WI38 (cell line): Measurements from ENCODE around the gene LRRC8B.
"Not testable (repeated sequence)": the region's sequence is repeated elsewhere in the genome, so short reads cannot be mapped to it uniquely, and the experiment has no call there.

Experiments
- H3K4me3 ChIP-seq: 2 replicates; pipeline ENCODE4 v1.5.1; 2011; ENCODE audit warnings: low read depth, mild to moderate bottlenecking, control low read depth, low read length
- TF ChIP-seq, protein P1 (sequence below): IDR thresholded peaks from 2 replicates; pipeline ENCODE4 v1.5.1; 2012; ENCODE audit warnings: low read depth, mild to moderate bottlenecking, control low read depth, low read length

LRRC8B gene

DNA sequence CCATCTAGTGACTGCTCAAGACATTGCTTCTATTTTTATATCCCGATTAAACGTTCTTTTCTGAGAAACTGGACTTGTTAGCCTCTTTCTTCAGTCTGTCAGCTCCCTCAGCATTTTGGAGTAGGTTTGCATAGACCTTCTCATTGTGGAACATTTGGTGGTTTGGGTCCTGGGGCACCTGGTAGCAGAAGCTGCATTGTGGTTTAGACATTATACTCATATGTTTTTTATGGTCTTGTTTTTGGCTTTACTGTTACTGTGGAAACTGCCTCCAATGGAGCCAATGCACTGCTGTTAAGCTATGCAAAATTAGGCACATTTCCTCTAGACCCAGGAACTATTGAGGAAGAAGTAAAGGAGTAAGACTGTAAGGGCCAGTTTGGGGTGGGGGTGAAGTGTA lies 36.7 kb upstream of the LRRC8B start:
- H3K4me3 ChIP-seq, result no peak overlapping the region
- TF ChIP-seq, protein P1, sequence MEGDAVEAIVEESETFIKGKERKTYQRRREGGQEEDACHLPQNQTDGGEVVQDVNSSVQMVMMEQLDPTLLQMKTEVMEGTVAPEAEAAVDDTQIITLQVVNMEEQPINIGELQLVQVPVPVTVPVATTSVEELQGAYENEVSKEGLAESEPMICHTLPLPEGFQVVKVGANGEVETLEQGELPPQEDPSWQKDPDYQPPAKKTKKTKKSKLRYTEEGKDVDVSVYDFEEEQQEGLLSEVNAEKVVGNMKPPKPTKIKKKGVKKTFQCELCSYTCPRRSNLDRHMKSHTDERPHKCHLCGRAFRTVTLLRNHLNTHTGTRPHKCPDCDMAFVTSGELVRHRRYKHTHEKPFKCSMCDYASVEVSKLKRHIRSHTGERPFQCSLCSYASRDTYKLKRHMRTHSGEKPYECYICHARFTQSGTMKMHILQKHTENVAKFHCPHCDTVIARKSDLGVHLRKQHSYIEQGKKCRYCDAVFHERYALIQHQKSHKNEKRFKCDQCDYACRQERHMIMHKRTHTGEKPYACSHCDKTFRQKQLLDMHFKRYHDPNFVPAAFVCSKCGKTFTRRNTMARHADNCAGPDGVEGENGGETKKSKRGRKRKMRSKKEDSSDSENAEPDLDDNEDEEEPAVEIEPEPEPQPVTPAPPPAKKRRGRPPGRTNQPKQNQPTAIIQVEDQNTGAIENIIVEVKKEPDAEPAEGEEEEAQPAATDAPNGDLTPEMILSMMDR, result no peak

DNA sequence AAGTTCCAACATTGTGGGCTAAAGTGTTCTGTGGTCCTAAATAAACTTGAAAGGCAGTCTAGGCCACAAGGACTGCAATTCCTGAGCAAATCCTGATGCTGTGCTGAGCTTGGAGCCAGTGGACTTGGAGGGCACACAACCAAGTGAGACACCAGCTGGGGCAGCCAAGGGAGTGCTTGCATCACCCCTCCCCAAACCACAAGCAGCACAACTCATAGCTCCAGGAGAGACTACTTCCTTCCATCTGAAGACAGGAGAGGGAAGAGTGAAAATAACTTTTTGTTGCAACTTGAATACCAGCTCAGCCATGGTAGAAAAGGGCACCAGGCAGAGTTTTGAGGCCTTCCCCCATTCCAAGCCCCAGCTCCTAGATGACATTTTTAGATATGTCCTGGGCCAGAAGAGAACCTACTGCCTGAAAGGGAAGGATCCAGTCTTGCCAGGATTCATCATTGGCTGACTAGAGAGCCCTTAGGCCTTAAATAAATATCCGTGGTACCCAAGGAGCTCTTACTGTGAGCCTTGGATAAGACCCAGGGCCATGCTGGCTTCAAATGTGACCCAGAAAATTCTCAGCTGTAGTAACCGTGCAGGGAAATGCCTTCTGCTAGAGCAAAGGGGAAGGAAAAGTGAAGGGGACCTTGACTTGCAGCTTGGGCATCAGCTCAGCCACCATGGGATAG lies 35.4 kb upstream of the LRRC8B start:
- no peak overlapping the region for H3K4me3 ChIP-seq
- TF ChIP-seq, protein P1, result no peak

DNA sequence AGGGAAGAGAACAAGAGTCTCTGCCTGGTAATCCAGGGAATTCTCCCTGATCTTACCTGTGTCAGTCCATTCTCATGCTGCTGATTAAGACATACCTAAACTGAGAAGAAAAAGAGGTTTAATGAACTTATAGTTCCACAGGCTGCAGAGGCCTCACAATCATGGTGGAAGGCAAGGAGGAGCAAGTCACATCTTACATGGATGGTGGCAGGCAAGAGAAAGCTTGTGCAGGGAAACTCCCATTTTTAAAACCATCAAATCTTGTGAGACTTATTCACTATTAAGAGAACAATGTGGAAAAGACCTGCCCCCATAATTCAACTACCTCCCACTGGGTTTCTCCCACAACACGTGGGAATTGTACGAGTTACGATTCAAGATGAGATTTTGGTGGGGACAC lies 34.2 kb upstream of the LRRC8B start:
- TF ChIP-seq, protein P1, result no peak

DNA sequence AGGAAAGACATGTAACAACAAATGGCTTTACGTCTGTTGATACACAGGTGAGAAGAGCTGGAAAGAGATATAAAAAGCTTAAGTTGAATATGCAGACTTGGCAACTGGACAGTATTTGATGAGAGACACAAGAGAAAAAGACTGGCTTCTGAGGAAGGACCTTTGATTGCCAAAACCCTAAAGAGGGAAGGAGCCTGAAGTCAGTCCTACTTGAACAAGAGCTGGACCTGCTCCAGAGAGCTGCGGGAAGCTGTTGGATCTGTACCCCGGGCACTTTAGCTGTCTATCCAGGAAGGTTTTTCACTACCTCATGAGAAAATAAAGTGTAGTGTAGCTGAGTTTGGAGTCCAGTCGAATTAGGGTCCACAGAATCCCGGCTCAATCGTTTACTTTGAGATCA lies 25.3 kb upstream of the LRRC8B start:
- TF ChIP-seq, protein P1, result no peak
- H3K4me3 ChIP-seq, result no peak overlapping the region

More for the DNA sequence above, 34.2 kb upstream of the LRRC8B start:
- no peak overlapping the region for H3K4me3 ChIP-seq

DNA sequence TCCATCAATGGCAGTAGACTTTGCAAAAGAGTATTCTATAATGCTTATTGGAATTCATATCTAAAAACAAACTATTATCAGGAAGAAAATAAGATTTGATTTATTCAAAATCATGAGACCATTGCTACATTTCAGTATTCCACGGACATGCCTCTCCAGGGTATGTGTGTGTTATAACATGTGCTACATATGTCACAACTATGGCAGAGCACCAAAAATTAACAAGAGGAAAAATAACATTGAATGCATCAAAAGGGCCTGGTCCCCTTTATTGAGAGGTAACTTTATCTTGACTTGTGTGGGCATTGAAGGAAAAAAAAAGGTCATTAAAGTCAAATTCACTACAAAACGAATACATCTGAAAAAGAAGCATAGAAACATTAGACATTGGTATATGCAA lies 22.6 kb upstream of the LRRC8B start:
- TF ChIP-seq, protein P1, result no peak

DNA sequence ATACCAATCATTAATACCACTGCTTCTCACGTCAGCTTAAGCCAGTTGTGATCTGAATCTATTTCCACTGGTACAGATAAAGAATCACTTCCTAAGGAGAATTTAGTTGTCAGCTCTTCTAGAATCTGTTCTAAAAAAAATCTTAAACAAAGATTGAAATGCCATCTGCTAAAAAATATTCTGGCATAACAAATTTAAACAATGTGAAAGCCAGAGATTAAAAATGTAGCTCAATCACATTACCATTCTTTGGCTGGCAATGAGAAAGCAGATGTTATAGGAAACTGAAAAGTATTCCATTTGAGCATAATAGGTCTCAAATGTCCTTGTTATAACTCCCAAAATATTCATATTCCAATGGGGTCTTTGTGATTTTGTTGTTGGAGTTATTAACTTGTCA lies 21.7 kb upstream of the LRRC8B start:
- TF ChIP-seq, protein P1, result no peak
- no peak overlapping the region for H3K4me3 ChIP-seq

More for the DNA sequence above, 22.6 kb upstream of the LRRC8B start:
- H3K4me3 ChIP-seq, result no peak overlapping the region

DNA sequence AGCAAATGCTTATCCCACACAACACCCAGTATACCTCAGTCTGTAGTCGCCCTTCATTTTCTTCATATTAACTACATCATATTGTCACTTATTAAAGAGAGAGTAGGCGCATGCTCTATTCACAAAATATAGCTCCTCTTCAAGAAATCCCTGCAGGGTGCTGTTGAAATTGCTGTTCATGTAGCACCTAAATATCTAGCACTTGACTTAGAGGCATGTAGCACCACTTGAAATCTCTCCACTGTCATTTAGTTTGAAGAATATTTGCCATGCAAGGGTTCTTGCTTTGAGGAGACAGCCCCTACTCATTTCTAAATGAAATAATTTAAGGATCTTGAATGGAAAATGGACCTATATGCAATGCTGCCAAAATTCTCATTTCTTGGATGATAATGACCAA lies 20.9 kb upstream of the LRRC8B start:
- H3K4me3 ChIP-seq, result no peak overlapping the region
- TF ChIP-seq, protein P1, result no peak

DNA sequence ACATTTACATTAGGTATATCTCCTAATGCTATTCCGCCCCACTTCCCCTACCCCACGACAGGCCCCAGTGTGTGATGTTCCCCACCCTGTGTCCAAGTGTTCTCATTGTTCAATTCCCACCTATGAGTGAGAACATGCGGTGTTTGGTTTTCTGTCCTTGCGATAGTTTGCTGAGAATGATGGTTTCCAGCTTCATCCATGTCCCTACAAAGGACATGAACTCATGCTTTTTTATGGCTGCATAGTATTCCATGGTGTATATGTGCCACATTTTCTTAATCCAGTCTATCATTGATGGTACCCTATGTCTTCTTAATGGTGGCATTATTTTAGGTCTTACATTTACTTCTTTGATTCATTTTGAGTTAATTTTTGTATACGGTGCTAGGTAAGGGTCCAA lies 14.6 kb upstream of the LRRC8B start:
- H3K4me3 ChIP-seq, result not testable (repeated sequence)
